Naive thymus-derived CD4-positive, alpha-beta T cell (primary cell): ENCODE measurements around the gene TRIM50. TPM values are rescaled to one million over a fixed set of nuclear protein-coding genes. Genes with fewer than 3 reads are reported as not detected.

Experiments
- ATAC-seq: fragments of 150-1000 bp; cut with Tn5 transposase; 2 replicates; pipeline ENCODE4 v1.10.0; 2021; ENCODE audit warnings: mild to moderate bottlenecking, moderate library complexity
- CTCF ChIA-PET: fragments of 350-600 bp; sonication (Branson Sonifier 250); formaldehyde crosslinking; loops from one replicate; lab custom pipeline; 2021; ENCODE audit warnings: antibody characterized with exemption; lab: Charles Lee
- POLR2A ChIA-PET: fragments of 350-600 bp; sonication (Branson Sonifier 250); formaldehyde crosslinking; loops from one replicate; lab custom pipeline; 2021; ENCODE audit warnings: antibody characterized with exemption, inconsistent platforms; lab: Charles Lee
- DNase-seq, 9 donors: peaks; one replicate each; pipeline versions ENCODE4 v3.0.0 to v3.0.0-alpha.2; 2020 to 2022; ENCODE audit warnings: mixed read lengths in 1 of 9
- H3K27ac ChIP-seq: one replicate; pipeline ENCODE4 v1.7.0; 2013; ENCODE audit warnings: mild to moderate bottlenecking, low read depth, low read length, moderate library complexity
- H3K27me3 ChIP-seq, 2 donors: one replicate each; pipeline ENCODE4 v1.7.0; 2013; ENCODE audit warnings: low read length in 2 of 2, mild to moderate bottlenecking in 2 of 2, moderate library complexity in 2 of 2; ENCODE audit not compliant: control insufficient read depth in 2 of 2, insufficient read depth in 2 of 2
- H3K36me3 ChIP-seq, 3 experiments: 1 replicate in 2 of 3; 2 replicates in 1 of 3; pipeline ENCODE4 v1.7.0; 2013; ENCODE audit warnings: low read length in 3 of 3, mild to moderate bottlenecking in 3 of 3, moderate library complexity in 1 of 3; ENCODE audit not compliant: insufficient read depth in 3 of 3, control insufficient read depth in 2 of 3
- H3K4me1 ChIP-seq, 2 donors: one replicate each; pipeline ENCODE4 v1.7.0; 2013; ENCODE audit warnings: low read length in 2 of 2, mild to moderate bottlenecking in 2 of 2, moderate library complexity in 1 of 2; ENCODE audit not compliant: control insufficient read depth in 2 of 2, insufficient read depth in 2 of 2
- H3K4me3 ChIP-seq: 2 replicates; pipeline ENCODE4 v1.7.0; 2013; ENCODE audit warnings: mild to moderate bottlenecking, low read length
- H3K9me3 ChIP-seq, 3 experiments: 1 replicate in 2 of 3; 2 replicates in 1 of 3; pipeline ENCODE4 v1.7.0; 2013; ENCODE audit warnings: low read length in 3 of 3; ENCODE audit not compliant: control insufficient read depth in 2 of 3
- H3K27ac Mint-ChIP-seq, 9 donors: one replicate each; pipeline ENCODE4 v1.8.0; 2020 to 2022; ENCODE audit warnings: mixed read lengths in 9 of 9, mild to moderate bottlenecking in 8 of 9, moderate library complexity in 5 of 9, inconsistent platforms in 2 of 9
- H3K27me3 Mint-ChIP-seq, 5 donors: one replicate each; pipeline ENCODE4 v1.8.0; 2021 to 2022; ENCODE audit warnings: mixed read lengths in 5 of 5, mild to moderate bottlenecking in 1 of 5
- H3K36me3 Mint-ChIP-seq, 5 donors: one replicate each; pipeline ENCODE4 v1.8.0; 2020 to 2022; ENCODE audit warnings: mixed read lengths in 5 of 5, mild to moderate bottlenecking in 3 of 5, inconsistent platforms in 1 of 5
- H3K4me1 Mint-ChIP-seq, 7 donors: one replicate each; pipeline ENCODE4 v1.8.0; 2020 to 2022; ENCODE audit warnings: mixed read lengths in 7 of 7, mild to moderate bottlenecking in 3 of 7, inconsistent platforms in 1 of 7
- H3K4me3 Mint-ChIP-seq, 10 donors: one replicate each; pipeline ENCODE4 v1.8.0; 2020 to 2022; ENCODE audit warnings: mild to moderate bottlenecking in 10 of 10, mixed read lengths in 10 of 10, moderate library complexity in 6 of 10, inconsistent platforms in 2 of 10
- H3K9me3 Mint-ChIP-seq, 11 donors: one replicate each; pipeline ENCODE4 v1.8.0; 2020 to 2022; ENCODE audit warnings: mixed read lengths in 11 of 11, mild to moderate bottlenecking in 4 of 11, inconsistent platforms in 1 of 11, moderate library complexity in 1 of 11
- intact Hi-C, 2 donors: fragments of 100-400 bp; cut with micrococcal nuclease; formaldehyde crosslinking; loops; one replicate each; pipeline ENCODE4 v1.15.1; 2023
- polyA plus RNA-seq, 2 donors: library from polyadenylated mRNA; unstranded; fragments of 300-500 nt; fragmentation: Illumina TruSeq; gene quantifications; one replicate each; pipeline ENCODE4 v1.2.3, GENCODE V29; 2021
- total RNA-seq, 6 experiments: library from RNA in 5 of 6; stranded (reverse) in 5 of 6; gene quantifications; 1 replicate in 5 of 6; 2 replicates in 1 of 6; pipeline ENCODE4 v1.2.3 and lab custom pipeline; 2021 to 2026

TRIM50 gene
- total and polyA plus RNA-seq, 7 experiments from 2014 or later, result not detected

DNA sequence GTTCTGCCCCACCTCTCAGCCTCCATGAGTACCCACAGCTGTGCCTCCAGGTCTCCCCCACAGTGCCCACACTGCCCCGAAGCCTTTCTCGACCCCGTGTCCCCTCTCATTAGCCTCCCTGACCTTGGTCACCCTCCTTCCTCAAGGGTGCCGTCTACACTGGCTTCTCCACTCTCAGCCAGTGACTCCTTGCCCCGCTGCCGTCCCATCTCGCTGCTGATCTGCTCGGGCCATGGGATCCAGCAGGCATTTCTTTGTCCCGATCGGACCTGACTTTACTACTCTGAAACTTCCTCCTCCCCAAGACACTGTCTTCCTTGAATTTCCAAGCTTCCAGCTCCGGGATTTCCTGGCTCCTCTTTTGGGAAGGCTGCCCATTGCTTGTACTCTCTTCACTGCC is 31.4 kb upstream of the TRIM50 start:
- CTCF ChIA-PET, result no interaction called here
- peaks cover 0 to 12% (median 7%) of the 10 kb centered on the region in 7 donors for H3K4me1 Mint-ChIP-seq
- H3K27me3 Mint-ChIP-seq, result peaks cover 0 to 11% (median 0%) of the 10 kb centered on the region in 5 donors

DNA sequence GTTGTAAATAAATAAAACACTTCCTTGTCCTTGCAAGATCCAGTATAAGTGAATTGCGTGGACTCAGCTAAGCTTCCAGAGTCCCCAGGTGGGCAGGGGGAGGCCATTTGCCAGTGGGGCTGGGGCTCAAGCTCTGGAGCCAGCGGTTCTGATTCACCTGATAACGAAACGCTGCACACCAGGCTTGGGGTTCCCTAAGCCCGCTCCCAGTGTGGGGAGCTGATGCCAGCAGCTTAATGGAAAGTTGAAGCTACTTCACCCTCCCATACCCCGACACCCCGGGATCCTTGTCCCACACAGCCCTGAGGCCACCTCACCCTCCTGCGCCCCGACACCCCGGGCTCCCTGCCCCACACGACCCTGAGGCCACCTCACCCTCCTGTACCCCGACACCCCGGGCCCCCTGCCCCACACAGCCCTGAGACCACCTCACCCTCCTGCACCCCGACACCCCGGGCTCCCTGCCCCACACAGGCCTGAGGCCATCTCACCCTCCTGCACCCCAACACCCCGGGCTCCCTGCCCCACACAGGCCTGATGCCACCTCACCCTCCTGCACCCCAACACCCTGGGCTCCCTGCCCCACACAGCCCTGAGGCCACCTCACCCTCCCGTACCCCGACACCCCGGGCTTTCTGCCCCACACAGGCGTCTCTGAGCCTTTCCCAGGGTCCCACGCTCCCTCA is 30.9 kb upstream of the TRIM50 start:
- Histone ChIP-seq H3K4me1 (no peaks in the 10 kb centered on the region), H3K27me3 (no peaks in the 10 kb centered on the region), H3K4me3 (peak overlapping the region; percentile 46), H3K9me3 (no peaks in the 10 kb centered on the region), H3K27ac (no peak overlapping the region), H3K36me3 (no peaks in the 10 kb centered on the region)
- ChIA-PET CTCF (no interaction called here), POLR2A (no interaction called here)
- ATAC-seq (no peak), DNase-seq (no peak)
- peaks cover 0 to 12% (median 7%) of the 10 kb centered on the region in 7 donors for H3K4me1 Mint-ChIP-seq
- no peaks in the 10 kb centered on the region for H3K9me3 Mint-ChIP-seq
- peak overlapping the region in 8 of 10 donors; percentile 61 to 82 (median 68) for H3K4me3 Mint-ChIP-seq
- intact Hi-C loops, result no loop called here
- peak overlapping the region in 6 of 9 donors; percentile 31 to 87 (median 56) for H3K27ac Mint-ChIP-seq
- no peaks in the 10 kb centered on the region for H3K36me3 Mint-ChIP-seq
- peaks cover 0 to 11% (median 0%) of the 10 kb centered on the region in 5 donors for H3K27me3 Mint-ChIP-seq

More for the DNA sequence above, 31.4 kb upstream of the TRIM50 start:
- intact Hi-C loops, result no loop called here
- POLR2A ChIA-PET, result no interaction called here
- no peak overlapping the region for H3K27ac ChIP-seq
- no peaks in the 10 kb centered on the region for H3K27me3 ChIP-seq
- no peak for DNase-seq
- no peaks in the 10 kb centered on the region for H3K4me1 ChIP-seq
- no peaks in the 10 kb centered on the region for H3K9me3 ChIP-seq
- Mint-ChIP-seq H3K36me3 (no peaks in the 10 kb centered on the region), H3K4me3 (peak overlapping the region in 4 of 10 donors; percentile 13 to 41 (median 23)), H3K27ac (peak overlapping the region in 1 of 9 donors; percentile 42), H3K9me3 (no peaks in the 10 kb centered on the region)
- H3K36me3 ChIP-seq, result no peaks in the 10 kb centered on the region
- H3K4me3 ChIP-seq, result no peak overlapping the region
- ATAC-seq, result no peak

- Mint-ChIP-seq H3K9me3 (peaks cover 0 to 11% (median 5%) of the 10 kb centered on the region in 11 donors), H3K27ac (no peak overlapping the region), H3K27me3 (peaks cover 0 to 11% (median 0%) of the 10 kb centered on the region in 5 donors), H3K36me3 (peaks cover 0 to 5% (median 0%) of the 10 kb centered on the region in 5 donors), H3K4me1 (peaks cover 0 to 12% (median 7%) of the 10 kb centered on the region in 7 donors), H3K4me3 (no peak overlapping the region)
- ATAC-seq (no peak), DNase-seq (no peak)
- Histone ChIP-seq H3K27ac (no peak overlapping the region), H3K36me3 (no peaks in the 10 kb centered on the region), H3K4me1 (no peaks in the 10 kb centered on the region), H3K27me3 (no peaks in the 10 kb centered on the region), H3K4me3 (no peak overlapping the region), H3K9me3 (no peaks in the 10 kb centered on the region)
- intact Hi-C loops, result no loop called here
- POLR2A ChIA-PET, result no interaction called here
- CTCF ChIA-PET, result no interaction called here
These were observed 28.3 kb upstream of the TRIM50 start for GRCh38 chr7:73356159-73356558.

DNA sequence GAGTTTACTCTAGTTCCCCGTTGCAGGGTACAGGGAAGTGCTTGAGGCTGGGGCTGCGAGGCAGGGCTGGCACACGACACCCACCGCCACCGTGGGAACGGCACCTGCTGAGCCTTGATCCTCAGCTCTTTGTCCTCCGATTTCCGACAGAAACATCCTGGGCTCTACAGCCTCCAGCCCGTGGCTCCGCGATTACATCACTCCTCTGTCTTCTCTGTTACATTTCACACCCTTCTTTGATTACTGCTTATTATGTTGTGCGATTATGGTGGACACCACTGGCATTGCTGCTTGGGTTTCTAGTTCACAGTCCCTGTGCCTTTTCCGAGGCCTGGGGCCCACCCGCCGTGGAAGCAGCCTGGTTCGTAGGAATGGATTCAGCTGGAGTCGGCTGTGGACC is 26.9 kb upstream of the TRIM50 start:
- Histone ChIP-seq H3K4me3 (no peak overlapping the region), H3K9me3 (no peaks in the 10 kb centered on the region), H3K36me3 (no peaks in the 10 kb centered on the region), H3K27me3 (no peaks in the 10 kb centered on the region), H3K27ac (no peak overlapping the region), H3K4me1 (no peaks in the 10 kb centered on the region)
- DNase-seq (no peak), ATAC-seq (no peak)
- peak overlapping the region in 1 of 9 donors; percentile 38 for H3K27ac Mint-ChIP-seq
- H3K27me3 Mint-ChIP-seq, result peaks cover 0 to 11% (median 0%) of the 10 kb centered on the region in 5 donors
- intact Hi-C loops, result no loop called here
- H3K4me3 Mint-ChIP-seq, result no peak overlapping the region
- H3K4me1 Mint-ChIP-seq, result peaks cover 0 to 12% (median 7%) of the 10 kb centered on the region in 7 donors
- peaks cover 0 to 5% (median 0%) of the 10 kb centered on the region in 5 donors for H3K36me3 Mint-ChIP-seq
- CTCF ChIA-PET, result no interaction called here
- POLR2A ChIA-PET, result no interaction called here
- peaks cover 0 to 11% (median 5%) of the 10 kb centered on the region in 11 donors for H3K9me3 Mint-ChIP-seq

- DNase-seq (no peak), ATAC-seq (no peak)
- no peaks in the 10 kb centered on the region for H3K36me3 ChIP-seq
- ChIA-PET CTCF (no interaction called here), POLR2A (no interaction called here)
- Mint-ChIP-seq H3K4me1 (peaks cover 0 to 9% (median 7%) of the 10 kb centered on the region in 7 donors), H3K4me3 (no peak overlapping the region), H3K36me3 (peaks cover 0 to 5% (median 0%) of the 10 kb centered on the region in 5 donors), H3K9me3 (peaks cover 0 to 11% (median 5%) of the 10 kb centered on the region in 11 donors), H3K27me3 (peaks cover 0 to 9% (median 0%) of the 10 kb centered on the region in 5 donors), H3K27ac (no peak overlapping the region)
- H3K9me3 ChIP-seq, result no peaks in the 10 kb centered on the region
- intact Hi-C loops, result no loop called here
- no peak overlapping the region for H3K4me3 ChIP-seq
- H3K27me3 ChIP-seq, result no peaks in the 10 kb centered on the region
- no peak overlapping the region for H3K27ac ChIP-seq
- H3K4me1 ChIP-seq, result no peaks in the 10 kb centered on the region
These were observed 26.3 kb upstream of the TRIM50 start for GRCh38 chr7:73354196-73354595.

GRCh38 chr7:73353243-73353642 is 25.4 kb upstream of the TRIM50 start:
- Histone ChIP-seq H3K9me3 (no peaks in the 10 kb centered on the region), H3K27ac (no peak overlapping the region), H3K36me3 (no peaks in the 10 kb centered on the region), H3K4me3 (no peak overlapping the region), H3K4me1 (no peaks in the 10 kb centered on the region), H3K27me3 (no peaks in the 10 kb centered on the region)
- Mint-ChIP-seq H3K9me3 (peaks cover 0 to 11% (median 6%) of the 10 kb centered on the region in 11 donors), H3K27me3 (peaks cover 0 to 8% (median 0%) of the 10 kb centered on the region in 5 donors), H3K4me1 (peaks cover 0 to 5% (median 4%) of the 10 kb centered on the region in 7 donors), H3K27ac (peak overlapping the region in 1 of 9 donors; percentile 6), H3K4me3 (no peak overlapping the region), H3K36me3 (peaks cover 0 to 5% (median 0%) of the 10 kb centered on the region in 5 donors)
- CTCF ChIA-PET, result interaction anchor here (1.2 kb wide), 1 partner anchor 29 kb away, joined by 4 read pairs; no protein-coding TSS in a partner anchor
- DNase-seq (no peak), ATAC-seq (no peak)
- POLR2A ChIA-PET, result no interaction called here
- intact Hi-C loops, result no loop called here
